ENCODE measurements around the gene CCDC187. TPM values are rescaled to one million over a fixed set of nuclear protein-coding genes. Genes with fewer than 3 reads are reported as not detected.

Gene CCDC187
- total and polyA plus RNA-seq, 2 of the 13 experiments (the other 11 are each of a cell fraction or from before 2014, with no cell fraction given), result 0.03 to 0.13 TPM

DNA sequence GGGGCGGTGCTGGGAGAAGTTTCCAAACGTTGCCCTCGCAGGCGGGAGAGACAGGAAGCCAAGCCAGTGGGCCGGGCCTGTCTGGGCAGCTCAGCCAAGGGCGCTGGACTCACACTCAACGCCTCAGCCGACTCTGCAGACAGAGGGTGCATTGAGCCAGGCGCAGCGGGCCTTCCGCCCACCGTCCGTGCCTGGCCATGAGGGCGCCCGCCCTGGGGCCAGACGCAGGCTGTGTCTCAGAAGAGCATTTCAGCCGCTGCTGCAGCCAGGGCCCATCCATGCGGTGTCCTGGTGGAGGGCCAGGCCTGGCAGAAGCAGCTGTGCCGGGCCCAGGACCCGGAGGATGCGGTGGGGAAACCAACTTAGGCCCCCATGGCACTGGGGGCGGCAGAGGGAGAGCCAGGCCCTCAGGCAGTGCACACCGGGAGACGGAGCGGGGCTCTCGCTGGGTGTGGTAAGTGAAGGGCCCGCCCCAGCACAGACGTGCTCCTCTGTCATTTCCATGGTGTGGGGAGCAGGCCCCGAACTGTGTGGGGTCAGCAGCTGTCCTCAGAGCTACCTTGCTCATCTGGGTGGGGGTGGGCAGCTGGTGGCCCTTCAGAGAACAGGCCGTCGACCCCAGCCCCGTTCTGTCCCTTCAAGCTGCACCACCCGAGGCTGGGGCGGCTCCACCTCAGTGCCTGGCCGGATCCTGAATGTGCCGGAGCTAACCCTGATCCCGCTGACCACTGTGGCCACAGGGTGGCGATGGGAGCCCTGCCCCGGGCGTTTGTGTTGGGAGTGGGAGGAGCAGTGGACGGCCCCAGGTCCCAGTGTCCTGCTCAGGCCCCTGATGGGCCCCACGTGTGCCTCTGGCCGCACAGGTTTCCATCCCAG is 41.6 kb upstream of the CCDC187 start (continued):
- TF ChIP-seq CSRNP1 (CRISPR knock-in tag; IDR thresholded peaks at IDR 0.05), result no peak; the same call in 1 of the 2 replicates
- peak; percentile 57 for TF ChIP-seq HOXA3 (CRISPR knock-in tag; IDR thresholded peaks at IDR 0.05)
- TF ChIP-seq ZNF530 (CRISPR knock-in tag; IDR thresholded peaks at IDR 0.05; ENCODE audit: low read depth), result peak; percentile 50; the same call in 1 of the 2 replicates
- 0 out of 2 replicates have a peak, but pooled peaks have one; percentile 35 for TF ChIP-seq ZBTB33 (CRISPR knock-in tag; IDR thresholded peaks at IDR 0.05)
- peak; percentile 77 for TF ChIP-seq ZSCAN31 (CRISPR knock-in tag; IDR thresholded peaks at IDR 0.05; ENCODE audit: low read depth)
- TF ChIP-seq, protein P1, sequence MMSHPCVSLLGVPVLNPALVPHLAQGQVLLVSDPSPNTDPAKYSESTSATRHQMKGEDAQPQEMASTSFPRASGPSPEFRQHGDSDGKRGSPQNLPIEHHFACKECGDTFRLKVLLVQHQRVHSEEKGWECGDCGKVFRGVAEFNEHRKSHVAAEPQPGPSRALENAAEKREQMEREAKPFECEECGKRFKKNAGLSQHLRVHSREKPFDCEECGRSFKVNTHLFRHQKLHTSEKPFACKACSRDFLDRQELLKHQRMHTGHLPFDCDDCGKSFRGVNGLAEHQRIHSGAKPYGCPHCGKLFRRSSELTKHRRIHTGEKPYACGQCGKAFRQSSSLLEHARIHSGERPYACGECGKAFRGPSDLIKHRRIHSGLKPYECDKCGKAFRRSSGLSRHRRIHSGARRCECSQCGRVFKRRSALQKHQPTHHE (CRISPR knock-in tag; IDR thresholded peaks at IDR 0.05; ENCODE audit: borderline replicate concordance), result 0 out of 2 replicates have a peak, but pooled peaks have one; percentile 20
- TF ChIP-seq KLF9 (CRISPR knock-in tag; IDR thresholded peaks at IDR 0.05; ENCODE audit: low read depth), result no peak
- peak; percentile 72; the same call in 1 of the 2 replicates for TF ChIP-seq ELF4 (CRISPR knock-in tag; IDR thresholded peaks at IDR 0.05; ENCODE audit: borderline replicate concordance)
- TF ChIP-seq ELF3 (CRISPR knock-in tag; IDR thresholded peaks at IDR 0.05), result 0 out of 2 replicates have a peak, but pooled peaks have one; percentile 40
- peak; percentile 13; the same call in 1 of the 2 replicates for TF ChIP-seq NR2F2 (IDR thresholded peaks at IDR 0.05; ENCODE audit: borderline replicate concordance, low read depth)
- TF ChIP-seq KDM1A (CRISPR knock-in tag; IDR thresholded peaks at IDR 0.05), result no peak
- no peak; the same call in 1 of the 2 replicates for TF ChIP-seq ZZZ3 (CRISPR knock-in tag; IDR thresholded peaks at IDR 0.05; ENCODE audit: borderline replicate concordance)
- TF ChIP-seq HMGXB4 (CRISPR knock-in tag; IDR thresholded peaks at IDR 0.05; ENCODE audit: borderline replicate concordance in 1 of 2, low read depth in 1 of 2), result peak; percentile 73 to 85
- no peak for TF ChIP-seq STAT6 (CRISPR knock-in tag; IDR thresholded peaks at IDR 0.05; ENCODE audit: borderline replicate concordance)
- peak; percentile 30; the same call in 1 of the 2 replicates for TF ChIP-seq CBX5 (CRISPR knock-in tag; IDR thresholded peaks at IDR 0.05; ENCODE audit: borderline replicate concordance)
- TF ChIP-seq ATM (IDR thresholded peaks at IDR 0.05; ENCODE audit: borderline replicate concordance), result no peak
- peak; percentile 46; the same call in 1 of the 2 replicates for TF ChIP-seq ZNF543 (CRISPR knock-in tag; IDR thresholded peaks at IDR 0.05)
